HUES6 (cell line): ENCODE data around the gene FNDC3A.
A peak's percentile ranks its signal among the peaks of the same experiment; 100 is the strongest.
"Not testable (repeated sequence)": the region's sequence is repeated elsewhere in the genome, so short reads cannot be mapped to it uniquely, and the experiment has no call there.

Experiments
- H3K27ac ChIP-seq: 2 replicates; pipeline ENCODE4 v1.7.0; 2013; ENCODE audit warnings: low read depth, mild to moderate bottlenecking, low read length, inconsistent platforms
- H3K27me3 ChIP-seq: 2 replicates; pipeline ENCODE4 v1.6.1; 2013; ENCODE audit warnings: low read length; ENCODE audit not compliant: control insufficient read depth, insufficient read depth
- H3K36me3 ChIP-seq: 2 replicates; pipeline ENCODE4 v1.6.1; 2013; ENCODE audit warnings: low read length; ENCODE audit not compliant: control insufficient read depth, insufficient read depth
- H3K4me1 ChIP-seq: 2 replicates; pipeline ENCODE4 v1.6.1; 2013; ENCODE audit warnings: low read length; ENCODE audit not compliant: control insufficient read depth, insufficient read depth
- H3K4me3 ChIP-seq: 2 replicates; pipeline ENCODE4 v1.5.1; 2013; ENCODE audit warnings: low read depth, low read length
- H3K9ac ChIP-seq: one replicate; pipeline ENCODE4 v1.6.1; 2013; ENCODE audit warnings: mild to moderate bottlenecking, low read length
- H3K9me3 ChIP-seq: 2 replicates; pipeline ENCODE4 v1.6.1; 2013; ENCODE audit warnings: low read depth, low read length; ENCODE audit not compliant: control insufficient read depth, insufficient read depth

FNDC3A gene

DNA sequence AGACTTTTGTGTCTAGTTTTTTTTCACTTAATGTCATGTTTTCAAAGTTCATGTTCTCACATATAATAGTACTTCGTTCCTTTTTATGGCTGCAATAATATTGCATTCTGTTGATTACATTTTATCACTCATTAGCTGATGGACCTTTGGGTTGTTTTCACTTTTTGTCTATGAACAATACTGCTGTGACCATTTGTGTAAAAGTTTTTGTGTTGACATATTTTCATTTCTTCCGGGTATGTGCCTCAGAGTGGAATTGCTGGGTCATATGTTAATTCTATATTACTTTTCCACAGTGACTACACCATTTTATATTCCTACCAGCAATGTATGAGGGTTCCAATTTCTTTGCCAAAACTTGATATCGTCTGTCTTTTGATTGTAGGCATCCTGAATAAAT, 158.6 kb downstream of the FNDC3A start:
- no peaks in the 10 kb centered on the region for H3K4me1 ChIP-seq
- no peaks in the 10 kb centered on the region for H3K9me3 ChIP-seq
- H3K36me3 ChIP-seq: peaks cover 70% of the 10 kb centered on the region
- H3K27ac ChIP-seq: no peak overlapping the region
- no peak overlapping the region for H3K9ac ChIP-seq
- H3K27me3 ChIP-seq: no peaks in the 10 kb centered on the region
- no peak overlapping the region for H3K4me3 ChIP-seq

DNA sequence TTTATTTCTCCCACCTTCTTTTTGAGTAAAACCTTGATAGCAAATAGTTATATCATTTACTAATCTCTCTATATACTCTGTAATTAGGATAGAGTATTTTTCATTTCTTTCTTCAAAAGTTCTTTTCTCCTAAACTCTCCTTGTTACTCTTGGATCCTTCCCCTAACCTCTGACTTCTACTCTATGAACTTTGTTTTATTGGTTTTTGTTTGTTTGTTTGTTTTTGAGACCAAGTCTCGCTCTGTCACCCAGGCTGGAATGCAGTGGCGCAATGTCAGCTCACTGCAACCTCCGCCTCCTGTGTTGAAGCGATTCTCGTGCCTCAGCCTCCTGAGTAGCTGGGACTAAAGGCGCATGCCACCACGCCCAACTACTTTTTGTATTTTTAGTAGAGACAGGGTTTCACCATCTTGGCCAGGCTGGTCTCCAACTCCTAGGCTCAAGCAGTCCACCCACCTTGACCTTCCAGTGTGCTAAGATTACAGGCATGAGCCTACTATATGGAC, 161.5 kb downstream of the FNDC3A start:
- H3K9ac ChIP-seq, H3K27ac ChIP-seq, H3K9me3 ChIP-seq, H3K4me1 ChIP-seq, H3K27me3 ChIP-seq, H3K4me3 ChIP-seq: not testable (repeated sequence)
- H3K36me3 ChIP-seq: peaks cover 79% of the 10 kb centered on the region

DNA sequence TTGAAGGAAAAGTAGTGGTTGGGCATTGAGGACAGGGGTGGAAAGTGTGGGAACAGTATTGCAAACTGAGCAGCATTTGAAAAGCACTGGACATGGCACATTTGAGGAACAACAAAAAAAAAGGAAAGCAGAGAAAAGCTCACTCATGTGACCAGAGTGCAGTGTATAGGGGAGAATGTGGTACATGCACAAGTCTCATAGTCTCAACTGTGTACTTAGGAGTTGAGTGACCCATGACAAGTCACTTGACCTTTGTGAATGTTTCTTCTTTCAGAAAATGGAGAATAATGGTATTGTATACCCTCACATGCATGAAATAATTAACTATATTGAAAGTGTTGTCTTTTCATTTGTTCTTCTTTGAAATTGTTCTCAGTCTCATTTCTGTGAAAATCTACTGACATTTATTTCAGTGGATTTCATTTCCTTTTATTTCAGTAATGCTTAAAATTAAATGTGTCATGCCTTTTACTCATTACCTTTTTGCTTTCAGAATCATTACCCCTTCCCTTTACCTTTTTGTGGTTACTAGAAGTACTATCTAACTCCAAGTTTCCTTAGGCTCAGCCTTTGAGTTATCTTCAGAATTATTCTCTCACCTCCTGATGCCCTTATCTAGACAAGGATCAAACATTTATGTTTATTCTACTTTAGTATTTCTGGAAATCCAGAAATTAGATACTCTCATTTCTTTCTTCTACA, 165.3 kb downstream of the FNDC3A start:
- Histone ChIP-seq H3K4me1 (no peaks in the 10 kb centered on the region), H3K9ac (no peak overlapping the region), H3K9me3 (no peaks in the 10 kb centered on the region), H3K27ac (peak overlapping the region; percentile 56; the same call in 1 of the 2 replicates), H3K27me3 (no peaks in the 10 kb centered on the region), H3K4me3 (no peak overlapping the region), H3K36me3 (peaks cover 73% of the 10 kb centered on the region)

DNA sequence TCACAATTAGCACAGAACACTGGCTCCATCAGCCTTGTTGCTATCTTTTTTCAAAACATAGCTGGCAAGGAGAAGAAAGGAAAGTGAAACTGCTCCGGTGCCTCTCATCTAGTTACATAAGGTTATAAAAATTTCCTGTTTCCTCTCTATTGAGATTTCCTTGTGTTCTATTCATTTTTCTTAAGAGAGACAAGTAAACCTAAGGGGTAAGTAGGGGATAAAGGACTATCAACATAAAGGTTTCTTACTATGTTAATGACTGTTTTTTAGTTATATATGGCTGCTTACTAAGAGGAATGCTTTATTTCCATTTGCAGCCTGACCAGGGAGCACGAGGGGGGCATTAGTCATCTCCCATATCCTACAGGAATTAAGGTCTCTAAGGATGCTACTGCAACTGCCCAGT, 171.2 kb downstream of the FNDC3A start:
- no peak overlapping the region for H3K9ac ChIP-seq
- no peak overlapping the region for H3K27ac ChIP-seq
- H3K36me3 ChIP-seq: peaks cover 61% of the 10 kb centered on the region

DNA sequence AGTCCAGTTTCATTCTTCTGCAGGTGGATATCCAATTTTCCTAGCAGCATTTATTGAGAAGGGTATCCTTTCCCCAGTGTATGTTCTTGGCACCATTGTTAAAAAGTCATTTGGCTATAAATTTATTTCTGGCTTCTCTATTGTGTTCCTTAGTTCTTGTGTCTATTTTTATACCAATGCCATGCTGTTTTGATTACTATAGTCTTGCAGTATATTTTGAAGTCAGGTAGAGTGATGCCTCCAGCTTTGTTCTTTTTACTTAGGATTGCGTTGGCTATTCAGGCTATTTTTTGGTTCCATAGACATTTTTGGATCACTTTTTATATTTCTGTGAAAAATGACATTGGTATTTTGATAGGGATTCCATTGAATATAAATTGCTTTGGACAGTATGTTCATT, 172.7 kb downstream of the FNDC3A start:
- no peaks in the 10 kb centered on the region for H3K4me1 ChIP-seq
- H3K9ac ChIP-seq: no peak overlapping the region
- H3K9me3 ChIP-seq: peaks cover 9% of the 10 kb centered on the region; the same call in 1 of the 2 replicates
- H3K27me3 ChIP-seq: no peaks in the 10 kb centered on the region
- peaks cover 61% of the 10 kb centered on the region for H3K36me3 ChIP-seq
- no peak overlapping the region for H3K27ac ChIP-seq
- H3K4me3 ChIP-seq: no peak overlapping the region

More for the DNA sequence above, 171.2 kb downstream of the FNDC3A start:
- no peaks in the 10 kb centered on the region for H3K4me1 ChIP-seq
- H3K9me3 ChIP-seq: peaks cover 7% of the 10 kb centered on the region; the same call in 1 of the 2 replicates
- no peak overlapping the region for H3K4me3 ChIP-seq
- H3K27me3 ChIP-seq: no peaks in the 10 kb centered on the region

DNA sequence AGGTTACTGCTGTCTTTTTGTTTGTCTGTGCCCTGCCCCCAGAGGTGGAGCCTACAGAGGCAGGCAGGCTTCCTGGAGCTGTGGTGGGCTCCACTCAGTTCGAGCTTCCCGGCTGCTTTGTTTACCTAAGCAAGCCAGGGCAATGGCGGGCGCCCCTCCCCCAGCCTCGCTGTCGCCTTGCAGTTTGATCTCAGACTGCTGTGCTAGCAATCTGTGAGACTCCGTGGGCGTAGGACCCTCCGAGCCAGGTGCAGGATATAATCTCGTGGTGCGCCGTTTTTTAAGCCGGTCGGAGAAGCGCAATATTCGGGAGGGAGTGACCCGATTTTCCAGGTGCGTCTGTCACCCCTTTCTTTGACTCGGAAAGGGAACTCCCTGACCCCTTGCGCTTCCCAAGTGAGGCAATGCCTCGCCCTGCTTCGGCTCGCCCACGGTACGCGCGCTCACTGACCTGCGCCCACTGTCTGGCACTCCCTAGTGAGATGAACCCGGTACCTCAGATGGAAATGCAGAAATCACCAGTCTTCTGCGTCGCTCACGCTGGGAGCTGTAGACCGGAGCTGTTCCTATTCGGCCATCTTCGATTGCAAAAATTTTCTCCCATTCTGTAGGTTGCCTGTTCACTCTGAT, 182.4 kb downstream of the FNDC3A start:
- H3K27me3 ChIP-seq, H3K4me1 ChIP-seq, H3K27ac ChIP-seq, H3K36me3 ChIP-seq, H3K9me3 ChIP-seq, H3K9ac ChIP-seq: not testable (repeated sequence)
- H3K4me3 ChIP-seq: peak overlapping the region; percentile 41; the same call in 1 of the 2 replicates

DNA sequence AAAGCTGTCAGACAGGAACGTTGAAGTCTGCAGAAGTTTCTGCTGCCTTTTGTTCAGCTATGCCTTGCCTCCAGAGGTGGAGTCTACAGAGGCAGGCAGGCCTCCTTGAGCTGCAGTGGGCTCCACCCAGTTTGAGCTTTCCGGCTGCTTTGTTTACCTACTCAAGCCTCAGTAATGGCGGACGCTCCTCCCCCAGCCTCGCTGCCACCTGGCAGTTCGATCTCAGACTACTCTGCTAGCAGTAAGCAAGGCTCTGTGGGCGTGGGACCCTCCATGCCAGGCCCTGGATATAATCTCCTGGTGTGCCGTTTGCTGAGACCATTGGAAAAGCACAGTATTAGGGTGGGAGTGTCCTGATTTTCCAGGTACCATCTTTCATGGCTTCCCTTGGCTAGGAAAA, 187.4 kb downstream of the FNDC3A start:
- H3K27me3 ChIP-seq, H3K9ac ChIP-seq, H3K4me1 ChIP-seq, H3K27ac ChIP-seq, H3K4me3 ChIP-seq: not testable (repeated sequence)
- Histone ChIP-seq H3K36me3 (peaks cover 31% of the 10 kb centered on the region), H3K9me3 (peaks cover 20% of the 10 kb centered on the region)

DNA sequence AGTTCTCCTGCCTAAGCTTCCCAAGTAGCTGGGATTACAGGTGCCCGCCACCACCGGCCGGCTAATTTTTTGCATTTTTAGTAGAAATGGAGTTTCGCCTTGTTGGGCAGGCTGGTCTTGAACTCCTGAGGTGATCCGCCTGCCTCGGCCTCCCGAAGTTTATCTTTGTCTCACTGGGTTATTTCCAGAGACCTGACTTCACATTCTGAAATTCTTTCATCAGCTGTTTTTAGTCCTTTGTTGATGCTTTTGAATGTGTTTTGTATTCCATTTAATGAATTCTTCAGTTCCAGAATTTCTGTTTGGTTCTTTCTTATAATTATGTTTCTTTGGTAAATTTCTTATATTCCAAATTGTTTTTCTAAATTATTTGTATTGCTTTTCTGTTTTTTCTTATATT, 189.0 kb downstream of the FNDC3A start:
- H3K27ac ChIP-seq: no peak overlapping the region
- H3K27me3 ChIP-seq: no peaks in the 10 kb centered on the region
- peaks cover 20% of the 10 kb centered on the region for H3K9me3 ChIP-seq
- H3K9ac ChIP-seq: no peak overlapping the region
- H3K4me3 ChIP-seq: no peak overlapping the region
- no peaks in the 10 kb centered on the region for H3K4me1 ChIP-seq
- H3K36me3 ChIP-seq: peaks cover 45% of the 10 kb centered on the region

DNA sequence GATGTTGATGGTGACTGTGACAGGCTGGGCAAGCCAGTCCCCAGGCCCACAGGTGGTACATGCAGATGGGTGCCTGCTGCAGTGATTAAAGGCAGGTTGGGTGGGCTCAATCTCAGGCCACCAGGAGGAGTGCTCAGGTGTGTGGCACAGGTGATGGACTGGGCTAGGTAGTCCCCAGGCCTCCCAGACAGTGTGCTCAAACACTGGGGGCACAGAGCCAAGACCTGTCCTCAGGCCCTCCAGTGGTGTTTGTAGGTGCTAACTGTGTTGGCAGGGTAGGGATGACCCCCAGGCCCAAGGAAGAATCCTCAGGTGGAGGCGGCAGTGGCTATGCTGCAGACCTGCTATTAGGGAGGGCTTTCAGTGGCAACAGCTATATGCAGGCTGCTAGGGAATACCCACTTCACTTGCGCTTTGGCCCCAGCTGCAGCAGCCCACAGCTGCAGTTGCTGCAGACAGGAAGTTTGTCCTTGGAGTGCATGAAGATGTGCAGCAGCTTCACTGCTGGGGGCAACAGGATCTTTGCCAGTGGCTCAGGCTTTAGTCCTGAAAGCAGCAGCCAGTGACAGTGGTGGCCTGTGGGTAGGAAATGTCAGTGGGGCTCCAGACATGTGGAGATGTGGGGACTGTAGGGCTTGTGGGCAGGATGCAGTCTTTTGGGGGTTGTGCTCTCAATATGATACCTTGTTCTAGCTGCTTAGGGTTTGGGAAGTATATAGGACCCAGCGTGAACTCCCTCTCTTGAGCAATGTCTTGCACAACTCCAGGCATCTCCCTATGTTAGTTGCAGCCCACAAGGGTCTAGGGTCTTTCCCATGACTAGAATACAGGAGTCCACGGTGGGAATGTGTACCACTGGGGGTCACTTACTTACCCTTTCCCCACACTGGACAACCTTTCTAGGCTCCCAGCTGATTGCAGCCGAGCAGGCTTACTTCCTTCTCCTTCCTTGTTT, 190.4 kb downstream of the FNDC3A start:
- peaks cover 46% of the 10 kb centered on the region for H3K36me3 ChIP-seq
- no peak overlapping the region for H3K4me3 ChIP-seq
- no peaks in the 10 kb centered on the region for H3K4me1 ChIP-seq
- H3K27ac ChIP-seq: no peak overlapping the region
- H3K27me3 ChIP-seq: no peaks in the 10 kb centered on the region
- peaks cover 20% of the 10 kb centered on the region for H3K9me3 ChIP-seq
- H3K9ac ChIP-seq: no peak overlapping the region

DNA sequence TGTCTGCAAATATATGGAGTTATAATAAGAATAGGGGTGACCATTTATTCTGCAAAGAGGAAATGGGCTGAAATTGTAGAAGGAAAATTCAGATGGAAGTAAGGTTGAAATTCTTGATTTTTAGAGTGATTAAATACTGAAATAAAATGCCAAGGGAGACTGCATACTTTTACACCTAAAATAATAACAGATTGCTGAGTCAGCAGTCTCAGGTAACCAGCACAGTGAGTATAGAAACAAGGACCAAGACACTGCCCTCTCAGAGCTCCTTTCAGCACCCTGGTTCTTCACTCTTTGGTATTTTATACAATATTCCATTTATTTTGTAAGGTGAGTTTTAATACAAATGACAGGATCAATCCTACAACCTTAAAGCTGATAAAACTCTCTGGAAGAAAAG, 195.6 kb downstream of the FNDC3A start:
- no peaks in the 10 kb centered on the region for H3K4me1 ChIP-seq
- H3K9me3 ChIP-seq: no peaks in the 10 kb centered on the region
- no peaks in the 10 kb centered on the region for H3K27me3 ChIP-seq
- H3K27ac ChIP-seq: no peak overlapping the region
- H3K4me3 ChIP-seq: no peak overlapping the region
- peaks cover 47% of the 10 kb centered on the region for H3K36me3 ChIP-seq
- no peak overlapping the region for H3K9ac ChIP-seq
